ENCODE results near the gene SGMS2.

GRCh38 chr4:107937040-107937439 is 112.3 kb downstream of the SGMS2 start:
- TF ChIP-seq CTCF (conservative IDR thresholded peaks at IDR 0.05; ENCODE audit: low read depth, low read length) = no peak
- TF ChIP-seq POLR2A (IDR thresholded peaks at IDR 0.05; ENCODE audit: low read depth, low read length) = no peak
- TF ChIP-seq CHD1 (IDR thresholded peaks at IDR 0.05; ENCODE audit: low read depth, low read length) = no peak
- no peak for TF ChIP-seq MAZ (IDR thresholded peaks at IDR 0.05; ENCODE audit: borderline replicate concordance, low read depth, low read length)
- TF ChIP-seq MXI1 (IDR thresholded peaks at IDR 0.05; ENCODE audit: borderline replicate concordance, low read depth, low read length) = no peak
- no peak for TF ChIP-seq RAD21 (IDR thresholded peaks at IDR 0.05; ENCODE audit: low read length)
- no peak for TF ChIP-seq MAFK (IDR thresholded peaks at IDR 0.05; ENCODE audit: low read depth, low read length)
